Measurements from ENCODE around the gene CR1.
"Not testable (repeated sequence)": the region's sequence is repeated elsewhere in the genome, so short reads cannot be mapped to it uniquely, and the experiment has no call there.

The CR1 gene

GRCh38 chr1:207672522-207673130 lies 176.7 kb downstream of the CR1 start:
- DNase-seq (ENCODE audit: low spot score), result peak; percentile 25

- no peak for DNase-seq (ENCODE audit: low spot score)
Measured at GRCh38 chr1:207673399-207673798, 177.4 kb downstream of the CR1 start.

GRCh38 chr1:207676153-207676552 lies 180.2 kb downstream of the CR1 start:
- DNase-seq (ENCODE audit: low spot score), result no peak

- DNase-seq (ENCODE audit: low spot score), result not testable (repeated sequence)
Measured at GRCh38 chr1:207680590-207681388, 184.8 kb downstream of the CR1 start.

GRCh38 chr1:207682872-207683434 lies 187.0 kb downstream of the CR1 start:
- DNase-seq (ENCODE audit: low spot score), result not testable (repeated sequence)

GRCh38 chr1:207690551-207690950 lies 194.6 kb downstream of the CR1 start:
- DNase-seq (ENCODE audit: low spot score), result not testable (repeated sequence)

- DNase-seq (ENCODE audit: low spot score), result no peak
Measured at GRCh38 chr1:207691010-207691409, 195.1 kb downstream of the CR1 start.

All from SK-N-DZ (cell line).